Choroid plexus epithelial cell (primary cell): Measurements from ENCODE around the gene ZSCAN10.

Experiments
- DNase-seq: peaks from one replicate; pipeline ENCODE4 v3.0.0-alpha.2; 2010; ENCODE audit warnings: low read depth
- H3K4me3 ChIP-seq: 2 replicates; pipeline ENCODE4 v1.5.1; 2011; ENCODE audit warnings: low read depth, mild to moderate bottlenecking, control low read depth, low read length, moderate library complexity
- TF ChIP-seq, protein P1 (sequence below): conservative IDR thresholded peaks from 2 replicates; pipeline ENCODE4 v1.5.1; 2011; ENCODE audit warnings: low read depth, mild to moderate bottlenecking, control low read depth, inconsistent platforms, low read length, moderate library complexity

The ZSCAN10 gene

DNA sequence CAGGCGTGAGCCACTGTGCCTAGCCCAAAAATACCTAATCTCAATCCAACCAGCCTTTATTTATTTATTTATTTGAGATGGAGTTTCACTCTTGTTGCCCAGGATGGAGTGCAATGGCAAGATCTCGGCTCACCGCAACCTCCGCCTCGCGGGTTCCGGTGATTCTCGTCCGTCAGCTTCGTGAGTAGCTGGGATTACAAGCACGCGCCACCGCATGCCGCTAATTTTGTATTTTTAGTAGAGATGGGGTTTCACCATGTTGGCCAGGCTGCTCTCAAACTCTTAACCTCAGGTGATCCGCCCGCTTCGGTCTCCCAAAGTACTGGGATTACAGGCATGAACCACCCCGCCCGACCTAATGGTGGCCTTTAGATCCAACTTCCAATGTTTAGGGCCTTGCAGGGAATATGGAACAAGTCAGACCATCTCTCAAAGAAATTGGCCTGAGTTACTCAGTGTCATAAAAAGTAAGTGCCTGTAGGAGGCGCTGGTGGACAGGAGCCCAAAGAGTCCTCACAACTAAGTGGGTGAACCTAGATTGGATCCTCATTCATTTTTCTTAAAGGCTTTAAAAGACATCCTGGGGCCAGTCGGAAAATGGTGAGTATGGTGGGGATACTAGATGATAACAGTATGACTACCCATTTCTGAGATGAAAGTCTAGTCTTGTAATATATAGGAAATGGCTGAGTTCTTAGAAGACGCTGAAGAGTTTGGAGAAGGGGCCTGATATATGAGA, 4.6 kb downstream of the ZSCAN10 start:
- DNase-seq: peak; percentile 61
- H3K4me3 ChIP-seq: no peak overlapping the region
- TF ChIP-seq, protein P1, sequence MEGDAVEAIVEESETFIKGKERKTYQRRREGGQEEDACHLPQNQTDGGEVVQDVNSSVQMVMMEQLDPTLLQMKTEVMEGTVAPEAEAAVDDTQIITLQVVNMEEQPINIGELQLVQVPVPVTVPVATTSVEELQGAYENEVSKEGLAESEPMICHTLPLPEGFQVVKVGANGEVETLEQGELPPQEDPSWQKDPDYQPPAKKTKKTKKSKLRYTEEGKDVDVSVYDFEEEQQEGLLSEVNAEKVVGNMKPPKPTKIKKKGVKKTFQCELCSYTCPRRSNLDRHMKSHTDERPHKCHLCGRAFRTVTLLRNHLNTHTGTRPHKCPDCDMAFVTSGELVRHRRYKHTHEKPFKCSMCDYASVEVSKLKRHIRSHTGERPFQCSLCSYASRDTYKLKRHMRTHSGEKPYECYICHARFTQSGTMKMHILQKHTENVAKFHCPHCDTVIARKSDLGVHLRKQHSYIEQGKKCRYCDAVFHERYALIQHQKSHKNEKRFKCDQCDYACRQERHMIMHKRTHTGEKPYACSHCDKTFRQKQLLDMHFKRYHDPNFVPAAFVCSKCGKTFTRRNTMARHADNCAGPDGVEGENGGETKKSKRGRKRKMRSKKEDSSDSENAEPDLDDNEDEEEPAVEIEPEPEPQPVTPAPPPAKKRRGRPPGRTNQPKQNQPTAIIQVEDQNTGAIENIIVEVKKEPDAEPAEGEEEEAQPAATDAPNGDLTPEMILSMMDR: peak; percentile 68

DNA sequence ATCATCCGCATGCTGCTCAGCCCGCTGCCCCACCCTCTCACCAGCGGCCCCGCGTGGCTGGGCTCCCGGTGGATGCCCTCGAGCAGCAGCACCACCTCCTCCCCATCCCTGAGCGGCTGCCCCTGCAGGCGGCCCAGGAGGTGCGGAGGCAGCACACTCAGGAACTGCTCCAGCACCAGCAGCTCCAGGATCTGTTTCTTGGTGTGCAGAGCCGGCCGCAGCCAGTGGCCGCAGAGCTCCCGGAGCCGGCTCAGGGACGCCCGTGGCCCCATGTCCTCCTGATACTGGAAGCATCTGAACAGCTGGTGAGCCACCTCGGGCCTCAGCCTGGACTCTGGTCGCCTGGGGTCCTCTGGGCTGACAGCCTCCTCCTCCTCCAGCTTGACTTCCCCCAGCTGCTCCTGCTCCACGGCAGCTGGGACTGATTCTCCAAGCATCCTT, 6.6 kb downstream of the ZSCAN10 start:
- no peak for DNase-seq
- TF ChIP-seq, protein P1: no peak
- H3K4me3 ChIP-seq: no peak overlapping the region

DNA sequence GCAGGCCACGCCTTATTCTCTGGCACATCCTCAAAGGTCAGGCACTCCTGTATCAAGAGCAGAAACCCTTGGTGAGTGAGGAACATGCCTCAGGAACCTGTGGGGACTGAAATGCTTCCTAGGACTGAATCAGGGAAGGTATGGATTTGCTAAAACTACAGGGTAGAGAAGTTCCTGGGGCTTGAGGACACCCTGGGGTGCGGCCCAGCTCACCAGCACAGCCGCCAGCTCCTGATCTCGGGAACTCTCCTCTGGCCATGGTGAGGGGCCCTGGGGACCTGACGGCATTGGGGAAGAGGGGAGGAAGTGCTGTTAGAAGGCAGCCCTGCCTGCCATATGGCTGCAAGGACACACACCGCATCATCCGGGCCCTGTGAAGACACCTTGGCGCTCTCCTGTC, 7.5 kb downstream of the ZSCAN10 start:
- H3K4me3 ChIP-seq: no peak overlapping the region
- TF ChIP-seq, protein P1: no peak
- DNase-seq: no peak

DNA sequence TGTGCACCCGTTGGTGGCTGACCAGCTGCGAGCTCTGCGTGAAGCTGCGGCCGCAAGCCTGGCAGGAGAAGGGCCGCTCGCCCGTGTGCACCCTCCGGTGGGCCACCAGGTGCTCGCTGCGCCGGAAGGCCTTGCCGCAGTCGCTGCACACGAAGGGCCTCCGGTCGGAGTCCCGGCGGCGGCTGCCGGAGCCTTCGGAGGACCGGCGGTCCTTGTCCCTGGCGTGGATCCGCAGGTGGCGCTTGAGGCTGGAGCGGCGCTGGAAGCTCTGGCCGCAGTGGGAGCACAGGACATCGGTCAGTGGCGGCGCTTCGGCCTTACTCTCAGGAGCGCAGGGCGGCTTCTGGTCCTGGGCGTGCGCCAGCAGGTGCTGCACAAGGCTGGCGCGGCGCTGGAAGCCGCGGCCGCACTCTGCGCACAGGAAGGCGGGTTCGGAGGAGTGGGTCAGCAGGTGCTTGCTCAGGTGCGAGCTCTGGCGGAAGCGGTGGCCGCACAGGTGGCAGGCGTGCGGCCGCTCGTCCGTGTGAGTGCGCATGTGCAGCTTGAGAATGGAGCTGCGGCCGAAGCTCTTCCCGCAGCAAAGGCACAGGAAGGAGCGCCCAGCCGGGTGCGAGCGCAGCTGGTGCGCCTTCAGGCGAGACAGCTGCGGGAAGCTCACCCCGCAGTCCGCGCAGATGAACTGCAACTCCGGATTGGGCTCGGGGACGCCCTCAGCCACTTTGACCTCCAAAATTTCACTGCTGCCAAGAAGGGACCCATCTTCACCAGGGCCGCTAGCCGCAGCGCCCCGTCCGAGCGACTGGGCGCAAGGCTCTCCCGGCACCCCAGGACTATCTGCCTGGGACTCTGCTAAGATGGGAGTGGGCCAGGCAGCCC, 9.1 kb downstream of the ZSCAN10 start:
- TF ChIP-seq, protein P1: no peak
- no peak for DNase-seq
- no peak overlapping the region for H3K4me3 ChIP-seq

DNA sequence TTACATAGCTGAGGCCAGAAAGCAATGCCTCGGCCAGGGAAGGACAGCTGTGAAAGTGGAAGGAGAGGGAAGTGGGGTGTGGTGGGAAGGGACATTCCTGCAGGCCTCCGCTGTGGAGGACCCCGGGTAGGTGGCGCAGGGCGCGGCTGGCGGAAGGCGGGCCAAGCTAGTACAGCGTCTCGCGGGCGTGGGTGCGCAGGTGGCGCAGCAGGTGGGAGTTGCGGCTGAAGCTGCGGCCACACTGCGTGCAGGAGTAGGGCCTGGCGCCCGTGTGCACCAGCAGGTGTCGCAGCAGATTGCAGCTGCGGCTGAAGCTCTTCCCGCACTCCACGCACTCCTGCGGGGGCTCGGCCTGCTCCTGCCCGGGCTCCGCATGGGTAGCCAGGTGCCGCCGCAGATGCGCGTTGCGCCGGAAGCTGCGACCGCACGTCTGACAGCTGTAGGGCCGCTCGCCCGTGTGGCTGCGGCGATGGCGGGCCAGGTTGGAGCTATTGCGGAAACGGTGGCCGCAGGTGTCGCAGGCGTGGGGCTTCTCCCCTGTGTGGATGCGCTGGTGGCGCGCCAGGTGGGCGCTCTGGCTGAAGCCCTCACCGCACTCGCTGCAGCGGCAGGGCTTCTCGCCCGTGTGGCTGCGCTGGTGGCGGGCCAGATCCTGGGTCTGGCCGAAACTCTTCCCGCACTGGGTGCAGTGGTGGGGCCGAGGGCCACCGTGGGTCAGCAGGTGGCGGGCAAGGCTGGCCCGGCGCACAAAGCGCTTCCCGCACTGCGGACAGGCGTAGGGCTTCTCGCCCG, 10.0 kb downstream of the ZSCAN10 start:
- DNase-seq: no peak
- TF ChIP-seq, protein P1: no peak
- no peak overlapping the region for H3K4me3 ChIP-seq

DNA sequence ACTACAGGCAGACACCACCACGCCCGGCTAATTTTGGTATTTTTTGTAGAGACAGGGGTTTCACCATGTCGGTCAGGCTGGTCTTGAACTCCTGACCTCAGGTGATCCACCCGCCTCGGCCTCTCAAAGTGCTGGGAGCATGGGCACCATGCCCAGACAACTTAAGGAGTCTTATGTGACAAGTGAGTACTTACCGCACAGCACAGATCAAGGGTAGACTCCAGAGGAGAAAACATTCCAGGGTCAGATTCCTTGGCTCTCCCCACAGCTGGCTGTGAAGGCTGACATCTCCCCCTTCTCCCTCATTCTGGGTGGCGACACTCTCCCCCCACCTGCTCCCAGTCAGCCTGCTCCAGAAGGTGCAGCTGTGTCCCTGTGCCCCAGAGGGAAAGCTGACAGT, 10.6 kb downstream of the ZSCAN10 start:
- TF ChIP-seq, protein P1: no peak
- no peak overlapping the region for H3K4me3 ChIP-seq
- DNase-seq: no peak
